NCI-H187 treated with DMSO at 0.1 percent for 48 hours (cell line): ENCODE results near the gene GDPD2.

Experiments used
- DNase-seq: peaks from one replicate; lab custom pipeline; 2025; lab: John Stamatoyannopoulos, UW

GDPD2 gene

GRCh38 chrX:70437921-70438665 lies 15.0 kb downstream of the GDPD2 start:
- no peak for DNase-seq

- DNase-seq, result no peak
Observed at GRCh38 chrX:70439016-70439415, 15.9 kb downstream of the GDPD2 start.

GRCh38 chrX:70442224-70442623 lies 19.1 kb downstream of the GDPD2 start:
- DNase-seq, result no peak

- DNase-seq, result no peak
Observed at GRCh38 chrX:70444326-70444945, 21.3 kb downstream of the GDPD2 start, which contains the start of gene DLG3. Gene DLG3 (plus strand): TSS chrX:70444835. CDS start chrX:70445202, 367 bp downstream.

- DNase-seq, result no peak
Observed at GRCh38 chrX:70444946-70445656, 22.0 kb downstream of the GDPD2 start.

GRCh38 chrX:70445951-70446350 lies 22.8 kb downstream of the GDPD2 start:
- DNase-seq, result no peak

GRCh38 chrX:70446380-70447350 lies 23.6 kb downstream of the GDPD2 start:
- no peak for DNase-seq

- DNase-seq, result no peak
Observed at GRCh38 chrX:70449457-70449966, 26.4 kb downstream of the GDPD2 start.

GRCh38 chrX:70452143-70452733 lies 29.1 kb downstream of the GDPD2 start:
- DNase-seq, result no peak

- DNase-seq, result no peak
Observed at GRCh38 chrX:70453024-70453618, 30.0 kb downstream of the GDPD2 start.

- DNase-seq, result peak; percentile 77
Observed at GRCh38 chrX:70454441-70455365, 31.6 kb downstream of the GDPD2 start.

- no peak for DNase-seq
Observed at GRCh38 chrX:70455366-70456202, 32.5 kb downstream of the GDPD2 start.

- no peak for DNase-seq
Observed at GRCh38 chrX:70456256-70456655, 33.1 kb downstream of the GDPD2 start.

- DNase-seq, result no peak
Observed at GRCh38 chrX:70461026-70461425, 37.9 kb downstream of the GDPD2 start.

GRCh38 chrX:70464051-70464450 lies 40.9 kb downstream of the GDPD2 start:
- no peak for DNase-seq

- DNase-seq, result no peak
Observed at GRCh38 chrX:70466968-70467367, 43.9 kb downstream of the GDPD2 start.

GRCh38 chrX:70468709-70469108 lies 45.6 kb downstream of the GDPD2 start:
- DNase-seq, result no peak

GRCh38 chrX:70470850-70471289 lies 47.8 kb downstream of the GDPD2 start:
- no peak for DNase-seq
